ENCODE results near the gene PYDC1. TPM values are rescaled to one million over a fixed set of nuclear protein-coding genes. Genes with fewer than 3 reads are reported as not detected.

PYDC1 gene
- total and polyA plus RNA-seq, 2 of the 13 experiments (the other 11 are each of a cell fraction or from before 2014, with no cell fraction given), result not detected

DNA sequence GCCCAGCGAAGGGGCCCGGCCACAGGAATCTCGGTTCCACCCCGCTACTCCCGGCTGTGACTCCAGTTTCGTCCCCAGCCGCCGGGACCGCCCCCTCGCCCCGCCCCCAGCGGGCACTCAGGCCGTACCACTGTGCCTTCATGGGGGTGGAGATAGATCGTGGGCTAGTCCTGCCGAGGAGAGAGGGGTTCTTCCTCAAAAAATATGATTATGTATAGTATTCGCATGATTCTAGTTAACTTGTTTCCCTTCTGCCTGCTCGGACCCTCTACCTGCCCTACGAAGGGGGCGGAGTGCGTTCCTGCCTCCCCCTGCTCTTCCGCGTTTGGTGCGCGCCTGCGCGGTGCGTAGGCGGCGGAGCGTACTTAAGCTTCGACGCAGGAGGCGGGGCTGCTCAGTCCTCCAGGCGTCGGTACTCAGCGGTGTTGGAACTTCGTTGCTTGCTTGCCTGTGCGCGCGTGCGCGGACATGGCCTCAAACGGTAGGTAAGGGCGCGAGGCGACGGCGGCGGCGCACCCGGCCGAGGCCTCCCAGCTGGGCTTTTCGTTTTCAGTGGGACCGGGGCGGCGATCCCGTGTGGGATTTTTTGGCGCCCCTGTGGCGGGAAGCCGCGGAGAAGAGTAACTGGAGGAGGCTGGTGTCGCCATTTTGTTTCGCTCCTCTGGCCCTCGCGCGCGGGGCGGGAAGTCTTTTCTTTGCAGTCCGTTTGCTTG, 37.0 kb downstream of the PYDC1 start, which contains the start of gene FUS (continued):
- TF ChIP-seq, protein P1, sequence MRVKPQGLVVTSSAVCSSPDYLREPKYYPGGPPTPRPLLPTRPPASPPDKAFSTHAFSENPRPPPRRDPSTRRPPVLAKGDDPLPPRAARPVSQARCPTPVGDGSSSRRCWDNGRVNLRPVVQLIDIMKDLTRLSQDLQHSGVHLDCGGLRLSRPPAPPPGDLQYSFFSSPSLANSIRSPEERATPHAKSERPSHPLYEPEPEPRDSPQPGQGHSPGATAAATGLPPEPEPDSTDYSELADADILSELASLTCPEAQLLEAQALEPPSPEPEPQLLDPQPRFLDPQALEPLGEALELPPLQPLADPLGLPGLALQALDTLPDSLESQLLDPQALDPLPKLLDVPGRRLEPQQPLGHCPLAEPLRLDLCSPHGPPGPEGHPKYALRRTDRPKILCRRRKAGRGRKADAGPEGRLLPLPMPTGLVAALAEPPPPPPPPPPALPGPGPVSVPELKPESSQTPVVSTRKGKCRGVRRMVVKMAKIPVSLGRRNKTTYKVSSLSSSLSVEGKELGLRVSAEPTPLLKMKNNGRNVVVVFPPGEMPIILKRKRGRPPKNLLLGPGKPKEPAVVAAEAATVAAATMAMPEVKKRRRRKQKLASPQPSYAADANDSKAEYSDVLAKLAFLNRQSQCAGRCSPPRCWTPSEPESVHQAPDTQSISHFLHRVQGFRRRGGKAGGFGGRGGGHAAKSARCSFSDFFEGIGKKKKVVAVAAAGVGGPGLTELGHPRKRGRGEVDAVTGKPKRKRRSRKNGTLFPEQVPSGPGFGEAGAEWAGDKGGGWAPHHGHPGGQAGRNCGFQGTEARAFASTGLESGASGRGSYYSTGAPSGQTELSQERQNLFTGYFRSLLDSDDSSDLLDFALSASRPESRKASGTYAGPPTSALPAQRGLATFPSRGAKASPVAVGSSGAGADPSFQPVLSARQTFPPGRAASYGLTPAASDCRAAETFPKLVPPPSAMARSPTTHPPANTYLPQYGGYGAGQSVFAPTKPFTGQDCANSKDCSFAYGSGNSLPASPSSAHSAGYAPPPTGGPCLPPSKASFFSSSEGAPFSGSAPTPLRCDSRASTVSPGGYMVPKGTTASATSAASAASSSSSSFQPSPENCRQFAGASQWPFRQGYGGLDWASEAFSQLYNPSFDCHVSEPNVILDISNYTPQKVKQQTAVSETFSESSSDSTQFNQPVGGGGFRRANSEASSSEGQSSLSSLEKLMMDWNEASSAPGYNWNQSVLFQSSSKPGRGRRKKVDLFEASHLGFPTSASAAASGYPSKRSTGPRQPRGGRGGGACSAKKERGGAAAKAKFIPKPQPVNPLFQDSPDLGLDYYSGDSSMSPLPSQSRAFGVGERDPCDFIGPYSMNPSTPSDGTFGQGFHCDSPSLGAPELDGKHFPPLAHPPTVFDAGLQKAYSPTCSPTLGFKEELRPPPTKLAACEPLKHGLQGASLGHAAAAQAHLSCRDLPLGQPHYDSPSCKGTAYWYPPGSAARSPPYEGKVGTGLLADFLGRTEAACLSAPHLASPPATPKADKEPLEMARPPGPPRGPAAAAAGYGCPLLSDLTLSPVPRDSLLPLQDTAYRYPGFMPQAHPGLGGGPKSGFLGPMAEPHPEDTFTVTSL (CRISPR knock-in tag; IDR thresholded peaks at IDR 0.05; ENCODE audit: borderline replicate concordance), result peak; percentile 34
- TF ChIP-seq XRCC5 (optimal IDR thresholded peaks at IDR 0.05; ENCODE audit: low read length), result peak; percentile 28
- TF ChIP-seq ISX (CRISPR knock-in tag; conservative IDR thresholded peaks at IDR 0.05), result peak; percentile 76; the same call in 1 of the 2 replicates
- TF ChIP-seq SIX4 (CRISPR knock-in tag; IDR thresholded peaks at IDR 0.05), result peak; percentile 75; the same call in 1 of the 2 replicates
- TF ChIP-seq, protein P2, sequence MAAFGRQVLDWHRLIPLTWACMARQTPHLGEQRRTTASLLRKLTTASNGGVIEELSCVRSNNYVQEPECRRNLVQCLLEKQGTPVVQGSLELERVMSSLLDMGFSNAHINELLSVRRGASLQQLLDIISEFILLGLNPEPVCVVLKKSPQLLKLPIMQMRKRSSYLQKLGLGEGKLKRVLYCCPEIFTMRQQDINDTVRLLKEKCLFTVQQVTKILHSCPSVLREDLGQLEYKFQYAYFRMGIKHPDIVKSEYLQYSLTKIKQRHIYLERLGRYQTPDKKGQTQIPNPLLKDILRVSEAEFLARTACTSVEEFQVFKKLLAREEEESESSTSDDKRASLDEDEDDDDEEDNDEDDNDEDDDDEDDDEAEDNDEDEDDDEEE (CRISPR knock-in tag; IDR thresholded peaks at IDR 0.05), result peak; percentile 83
- TF ChIP-seq ZNF333 (CRISPR knock-in tag; IDR thresholded peaks at IDR 0.05; ENCODE audit: borderline replicate concordance), result peak; percentile 89
- TF ChIP-seq, protein P3, sequence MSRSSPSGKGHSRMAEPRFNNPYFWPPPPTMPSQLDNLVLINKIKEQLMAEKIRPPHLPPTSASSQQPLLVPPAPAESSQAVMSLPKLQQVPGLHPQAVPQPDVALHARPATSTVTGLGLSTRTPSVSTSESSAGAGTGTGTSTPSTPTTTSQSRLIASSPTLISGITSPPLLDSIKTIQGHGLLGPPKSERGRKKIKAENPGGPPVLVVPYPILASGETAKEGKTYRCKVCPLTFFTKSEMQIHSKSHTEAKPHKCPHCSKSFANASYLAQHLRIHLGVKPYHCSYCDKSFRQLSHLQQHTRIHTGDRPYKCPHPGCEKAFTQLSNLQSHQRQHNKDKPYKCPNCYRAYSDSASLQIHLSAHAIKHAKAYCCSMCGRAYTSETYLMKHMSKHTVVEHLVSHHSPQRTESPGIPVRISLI (CRISPR knock-in tag; IDR thresholded peaks at IDR 0.05; ENCODE audit: borderline replicate concordance), result peak; percentile 44; the same call in 1 of the 2 replicates
- TF ChIP-seq, protein P4, sequence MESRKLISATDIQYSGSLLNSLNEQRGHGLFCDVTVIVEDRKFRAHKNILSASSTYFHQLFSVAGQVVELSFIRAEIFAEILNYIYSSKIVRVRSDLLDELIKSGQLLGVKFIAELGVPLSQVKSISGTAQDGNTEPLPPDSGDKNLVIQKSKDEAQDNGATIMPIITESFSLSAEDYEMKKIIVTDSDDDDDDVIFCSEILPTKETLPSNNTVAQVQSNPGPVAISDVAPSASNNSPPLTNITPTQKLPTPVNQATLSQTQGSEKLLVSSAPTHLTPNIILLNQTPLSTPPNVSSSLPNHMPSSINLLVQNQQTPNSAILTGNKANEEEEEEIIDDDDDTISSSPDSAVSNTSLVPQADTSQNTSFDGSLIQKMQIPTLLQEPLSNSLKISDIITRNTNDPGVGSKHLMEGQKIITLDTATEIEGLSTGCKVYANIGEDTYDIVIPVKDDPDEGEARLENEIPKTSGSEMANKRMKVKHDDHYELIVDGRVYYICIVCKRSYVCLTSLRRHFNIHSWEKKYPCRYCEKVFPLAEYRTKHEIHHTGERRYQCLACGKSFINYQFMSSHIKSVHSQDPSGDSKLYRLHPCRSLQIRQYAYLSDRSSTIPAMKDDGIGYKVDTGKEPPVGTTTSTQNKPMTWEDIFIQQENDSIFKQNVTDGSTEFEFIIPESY (CRISPR knock-in tag; IDR thresholded peaks at IDR 0.05), result peak; percentile 34; the same call in 1 of the 2 replicates
- no peak for TF ChIP-seq HNRNPH1 (optimal IDR thresholded peaks at IDR 0.05; ENCODE audit: low read depth, low read length)
- peak; percentile 95; the same call in 1 of the 2 replicates for TF ChIP-seq TBP (CRISPR knock-in tag; IDR thresholded peaks at IDR 0.05)
- TF ChIP-seq, protein P5, sequence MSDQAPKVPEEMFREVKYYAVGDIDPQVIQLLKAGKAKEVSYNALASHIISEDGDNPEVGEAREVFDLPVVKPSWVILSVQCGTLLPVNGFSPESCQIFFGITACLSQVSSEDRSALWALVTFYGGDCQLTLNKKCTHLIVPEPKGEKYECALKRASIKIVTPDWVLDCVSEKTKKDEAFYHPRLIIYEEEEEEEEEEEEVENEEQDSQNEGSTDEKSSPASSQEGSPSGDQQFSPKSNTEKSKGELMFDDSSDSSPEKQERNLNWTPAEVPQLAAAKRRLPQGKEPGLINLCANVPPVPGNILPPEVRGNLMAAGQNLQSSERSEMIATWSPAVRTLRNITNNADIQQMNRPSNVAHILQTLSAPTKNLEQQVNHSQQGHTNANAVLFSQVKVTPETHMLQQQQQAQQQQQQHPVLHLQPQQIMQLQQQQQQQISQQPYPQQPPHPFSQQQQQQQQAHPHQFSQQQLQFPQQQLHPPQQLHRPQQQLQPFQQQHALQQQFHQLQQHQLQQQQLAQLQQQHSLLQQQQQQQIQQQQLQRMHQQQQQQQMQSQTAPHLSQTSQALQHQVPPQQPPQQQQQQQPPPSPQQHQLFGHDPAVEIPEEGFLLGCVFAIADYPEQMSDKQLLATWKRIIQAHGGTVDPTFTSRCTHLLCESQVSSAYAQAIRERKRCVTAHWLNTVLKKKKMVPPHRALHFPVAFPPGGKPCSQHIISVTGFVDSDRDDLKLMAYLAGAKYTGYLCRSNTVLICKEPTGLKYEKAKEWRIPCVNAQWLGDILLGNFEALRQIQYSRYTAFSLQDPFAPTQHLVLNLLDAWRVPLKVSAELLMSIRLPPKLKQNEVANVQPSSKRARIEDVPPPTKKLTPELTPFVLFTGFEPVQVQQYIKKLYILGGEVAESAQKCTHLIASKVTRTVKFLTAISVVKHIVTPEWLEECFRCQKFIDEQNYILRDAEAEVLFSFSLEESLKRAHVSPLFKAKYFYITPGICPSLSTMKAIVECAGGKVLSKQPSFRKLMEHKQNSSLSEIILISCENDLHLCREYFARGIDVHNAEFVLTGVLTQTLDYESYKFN (CRISPR knock-in tag; conservative IDR thresholded peaks at IDR 0.05), result peak; percentile 62

Data from HepG2 (cell line).